GM19395 (cell line): ENCODE results near the gene DNAH12.
"Not testable (repeated sequence)": the region's sequence is repeated elsewhere in the genome, so short reads cannot be mapped to it uniquely, and the experiment has no call there.

Experiments
- ATAC-seq: cut with Tn5 transposase; IDR thresholded peaks from one replicate; pipeline ENCODE4 v1.9.1; 2021; ENCODE audit warnings: mild to moderate bottlenecking, moderate library complexity; ENCODE audit not compliant: unreplicated experiment

The DNAH12 gene

GRCh38 chr3:57335283-57335938 is 208.7 kb downstream of the DNAH12 start:
- no peak for ATAC-seq

GRCh38 chr3:57331078-57331610 is 213.0 kb downstream of the DNAH12 start:
- ATAC-seq, result no peak

- ATAC-seq, result not testable (repeated sequence)
Measured at GRCh38 chr3:57326498-57326897, 217.6 kb downstream of the DNAH12 start.

GRCh38 chr3:57314204-57314603 is 229.9 kb downstream of the DNAH12 start:
- no peak for ATAC-seq

- no peak for ATAC-seq
Measured at GRCh38 chr3:57309769-57310360, 234.3 kb downstream of the DNAH12 start.

- ATAC-seq, result not testable (repeated sequence)
Measured at GRCh38 chr3:57303520-57303919, 240.6 kb downstream of the DNAH12 start.

- ATAC-seq, result no peak
Measured at GRCh38 chr3:57298041-57298440, 246.1 kb downstream of the DNAH12 start.

- no peak for ATAC-seq
Measured at GRCh38 chr3:57292897-57293526, 251.1 kb downstream of the DNAH12 start.

- ATAC-seq, result no peak
Measured at GRCh38 chr3:57292159-57292896, 251.8 kb downstream of the DNAH12 start, which contains the start of gene ASB14. Gene ASB14, minus strand, starts transcription at chr3:57292685. Its CDS starts 652 bp downstream, at chr3:57292033.

GRCh38 chr3:57288403-57288802 is 255.7 kb downstream of the DNAH12 start:
- no peak for ATAC-seq

GRCh38 chr3:57287205-57287604 is 256.9 kb downstream of the DNAH12 start:
- no peak for ATAC-seq

- no peak for ATAC-seq
Measured at GRCh38 chr3:57283334-57283733, 260.8 kb downstream of the DNAH12 start.

- no peak for ATAC-seq
Measured at GRCh38 chr3:57281715-57282114, 262.4 kb downstream of the DNAH12 start.

- ATAC-seq, result no peak
Measured at GRCh38 chr3:57279685-57280084, 264.5 kb downstream of the DNAH12 start.

- ATAC-seq, result no peak
Measured at GRCh38 chr3:57278237-57278636, 265.9 kb downstream of the DNAH12 start.

- no peak for ATAC-seq
Measured at GRCh38 chr3:57275393-57275792, 268.8 kb downstream of the DNAH12 start.

GRCh38 chr3:57274845-57275244 is 269.3 kb downstream of the DNAH12 start:
- no peak for ATAC-seq

- ATAC-seq, result no peak
Measured at GRCh38 chr3:57268416-57268815, 275.7 kb downstream of the DNAH12 start.

- ATAC-seq, result no peak
Measured at GRCh38 chr3:57261929-57262328, 282.2 kb downstream of the DNAH12 start.

GRCh38 chr3:57261119-57261518 is 283.0 kb downstream of the DNAH12 start:
- no peak for ATAC-seq

- ATAC-seq, result no peak
Measured at GRCh38 chr3:57257678-57258077, 286.5 kb downstream of the DNAH12 start.
